Hypothalamus (tissue), 51 donors: ENCODE data around the gene ZNRD2.

Source experiments
- DNase-seq, 51 donors: peaks; one replicate each; lab custom pipeline; 2025; lab: John Stamatoyannopoulos, UW

ZNRD2 gene

DNA sequence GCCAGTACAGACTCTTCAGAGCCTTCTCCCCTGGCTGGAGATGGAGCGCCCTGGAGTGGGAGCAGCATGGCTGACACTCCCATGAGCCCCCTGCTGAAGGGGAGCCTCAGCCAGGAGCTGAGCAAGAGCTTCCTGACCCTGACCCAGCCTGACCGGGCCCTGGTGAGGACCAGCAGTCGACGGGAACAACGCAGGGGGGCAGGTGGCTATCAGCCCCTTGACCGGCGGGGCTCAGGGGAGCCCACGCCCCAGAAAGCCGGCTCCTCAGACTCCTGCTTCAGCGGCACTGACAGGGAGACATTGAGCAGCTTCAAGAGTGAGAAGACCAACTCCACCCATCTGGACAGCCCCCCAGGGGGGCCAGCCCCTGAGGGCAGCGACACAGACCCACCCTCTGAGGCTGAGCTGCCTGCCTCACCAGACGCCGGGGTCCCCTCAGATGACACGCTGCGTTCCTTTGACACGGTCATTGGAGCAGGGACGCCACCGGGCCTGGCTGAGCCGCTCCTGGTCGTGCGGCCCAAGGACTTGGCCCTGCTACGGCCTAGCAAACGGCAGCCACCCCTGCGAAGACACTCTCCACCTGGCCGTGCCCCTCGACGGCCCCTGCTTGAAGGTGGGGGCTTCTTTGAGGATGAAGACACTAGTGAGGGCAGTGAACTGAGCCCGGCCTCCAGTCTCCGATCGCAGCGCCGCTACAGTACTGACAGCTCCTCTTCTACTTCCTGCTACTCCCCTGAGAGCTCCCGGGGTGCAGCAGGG is 47.9 kb downstream of the ZNRD2 start:
- DNase-seq: no peak

DNA sequence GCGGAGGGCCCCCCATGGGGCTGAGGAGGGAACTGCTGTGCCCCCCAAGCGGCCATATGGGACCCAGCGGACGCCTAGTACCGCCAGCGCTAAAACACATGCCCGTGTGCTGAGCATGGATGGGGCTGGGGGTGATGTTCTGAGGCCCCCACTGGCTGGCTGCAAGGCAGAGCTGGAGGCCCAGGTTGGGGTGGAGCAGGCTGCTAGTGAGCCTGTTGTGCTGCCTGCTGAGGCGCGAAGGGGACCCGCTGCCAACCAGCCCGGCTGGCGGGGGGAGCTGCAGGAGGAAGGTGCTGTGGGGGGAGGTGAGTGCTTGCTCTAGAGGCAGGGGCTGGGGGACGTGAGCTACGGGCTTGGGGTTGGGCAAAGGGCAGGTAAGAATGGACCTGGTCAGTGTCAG is 48.5 kb downstream of the ZNRD2 start:
- no peak for DNase-seq

DNA sequence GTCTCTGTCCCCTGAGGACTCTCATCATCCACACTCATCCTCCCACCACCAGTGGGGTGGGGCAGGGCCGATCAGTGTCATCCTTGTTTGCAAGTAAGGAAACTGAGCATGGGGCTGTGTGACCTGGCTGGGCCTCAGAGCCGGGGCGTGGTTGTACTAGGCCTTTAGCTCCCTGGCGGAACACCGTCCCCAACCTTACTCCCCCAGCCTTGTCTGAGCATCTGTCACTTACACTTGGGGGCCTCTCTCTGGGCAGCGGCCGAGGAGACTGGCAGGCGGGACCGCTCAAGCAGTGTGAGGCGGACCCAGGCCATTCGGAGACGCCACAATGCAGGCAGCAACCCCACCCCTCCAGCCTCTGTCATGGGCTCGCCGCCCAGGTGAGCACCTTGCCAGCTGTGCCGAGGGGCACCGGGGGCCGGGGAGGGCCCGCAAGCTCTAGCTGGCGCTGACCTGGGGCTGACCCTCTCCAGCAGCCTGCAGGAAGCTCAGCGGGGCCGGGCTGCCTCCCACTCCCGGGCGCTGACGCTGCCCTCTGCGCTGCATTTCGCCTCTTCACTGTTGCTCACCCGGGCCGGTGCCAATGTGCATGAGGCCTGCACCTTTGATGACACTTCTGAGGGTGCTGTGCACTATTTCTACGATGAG is 49.1 kb downstream of the ZNRD2 start:
- no peak for DNase-seq

DNA sequence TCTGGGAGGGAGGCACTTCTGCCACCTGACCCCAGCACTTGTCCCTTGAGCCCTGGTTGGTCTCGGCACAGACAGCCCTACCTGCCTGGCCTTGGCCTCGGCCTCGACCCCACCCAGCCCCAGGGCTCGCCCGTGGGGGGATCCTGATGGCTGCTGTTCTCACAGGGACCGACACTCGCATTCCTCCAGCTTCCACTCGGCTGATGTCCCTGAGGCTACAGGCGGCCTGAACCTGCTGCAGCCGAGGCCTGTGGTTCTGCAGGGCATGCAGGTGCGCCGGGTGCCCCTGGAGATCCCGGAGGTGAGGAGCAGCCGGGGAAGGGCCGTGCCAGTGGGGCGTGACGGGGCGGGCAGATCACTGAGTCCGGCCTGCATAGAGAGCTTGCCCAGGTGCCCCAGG is 50.4 kb downstream of the ZNRD2 start:
- no peak for DNase-seq

DNA sequence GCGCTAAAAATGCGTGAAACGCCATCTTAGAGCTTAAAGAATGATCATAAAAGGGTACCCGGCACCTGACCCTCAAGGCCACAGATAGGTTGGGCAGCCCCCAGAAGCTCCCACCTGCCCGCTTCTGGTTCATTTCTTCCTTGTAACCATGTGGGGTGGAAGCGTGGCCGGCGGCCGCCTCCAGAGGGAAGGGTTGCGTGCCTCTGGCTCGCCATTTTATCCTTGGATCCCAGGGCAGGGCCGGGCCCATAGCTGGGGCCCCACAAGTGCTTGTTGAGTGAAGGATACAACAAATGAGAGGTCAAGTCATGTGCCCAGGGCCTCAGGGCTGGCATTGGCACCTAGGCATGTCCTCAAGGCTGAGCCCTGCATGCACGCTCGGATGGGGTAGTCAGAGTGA is 51.2 kb downstream of the ZNRD2 start:
- DNase-seq: no peak
